Measurements from ENCODE around the gene USP16.

DNA sequence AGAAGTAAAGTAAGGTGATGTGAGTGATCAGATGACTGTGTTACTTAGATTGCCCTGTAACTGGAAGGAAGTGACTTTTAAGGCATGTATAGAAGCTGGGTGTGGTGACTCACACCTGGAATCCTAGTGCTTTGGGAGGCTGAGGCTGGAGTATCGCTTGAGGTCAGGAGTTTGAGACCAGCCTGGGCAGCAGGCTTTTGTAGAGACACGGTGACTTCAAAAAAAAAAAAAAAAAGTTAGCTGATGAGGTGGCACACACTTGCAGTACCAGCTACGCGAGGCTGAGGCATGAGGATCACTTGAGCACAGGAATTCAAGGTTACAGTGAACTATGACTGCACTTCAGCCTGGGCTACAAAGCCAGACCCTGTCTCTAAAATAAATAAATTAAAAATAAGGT, 2.3 kb upstream of the USP16 start:
- TF ChIP-seq CTCF (IDR thresholded peaks at IDR 0.05) (no peak), POLR2A (IDR thresholded peaks at IDR 0.05) (no peak)

All from prostate gland (tissue), 2 donors.